Measurements from ENCODE around the gene ARL4A. TPM values are rescaled to one million over a fixed set of nuclear protein-coding genes. Genes with fewer than 3 reads are reported as not detected.

The ARL4A gene
- total RNA-seq, 4 donors from 2014 or later: 94.9 to 253 (median 143) TPM

- intact Hi-C loops (cut with DNase I; ENCODE audit: low total_unique reads): no loop called here
- TF ChIP-seq CTCF (IDR thresholded peaks at IDR 0.05) (no peak), POLR2A (IDR thresholded peaks at IDR 0.05) (no peak)
- 96 to 100% methylated on average over 1 of the region's 1 CpG for WGBS, 2 donors
- DNase-seq (ENCODE audit: low spot score in 2 of 2): no peak
- no peak overlapping the region for H3K4me3 ChIP-seq (ENCODE audit: low read depth, poor library complexity, severe bottlenecking)
Observed at GRCh38 chr7:12732428-12732827, 45.0 kb downstream of the ARL4A start.

GRCh38 chr7:12735923-12736322, 48.5 kb downstream of the ARL4A start:
- DNase-seq (ENCODE audit: low spot score in 2 of 2): no peak
- TF ChIP-seq CTCF (IDR thresholded peaks at IDR 0.05) (no peak), POLR2A (IDR thresholded peaks at IDR 0.05) (no peak)
- WGBS, 2 donors: 76 to 94% methylated on average over 3 of the region's 3 CpGs
- intact Hi-C loops (cut with DNase I; ENCODE audit: low total_unique reads): no loop called here
- H3K4me3 ChIP-seq (ENCODE audit: low read depth, poor library complexity, severe bottlenecking): no peak overlapping the region

- WGBS, 2 donors: 34 to 52% methylated on average over 1 of the region's 1 CpG
- intact Hi-C loops (cut with DNase I; ENCODE audit: low total_unique reads): no loop called here
- no peak for DNase-seq (ENCODE audit: low spot score in 2 of 2)
- H3K4me3 ChIP-seq (ENCODE audit: low read depth, poor library complexity, severe bottlenecking): no peak overlapping the region
- TF ChIP-seq POLR2A (IDR thresholded peaks at IDR 0.05): no peak
- TF ChIP-seq CTCF (IDR thresholded peaks at IDR 0.05): no peak
Observed at GRCh38 chr7:12737373-12737772, 49.9 kb downstream of the ARL4A start.

GRCh38 chr7:12737836-12738235, 50.4 kb downstream of the ARL4A start:
- TF ChIP-seq POLR2A (IDR thresholded peaks at IDR 0.05) (no peak), CTCF (IDR thresholded peaks at IDR 0.05) (no peak)
- 85 to 92% methylated on average over 2 of the region's 2 CpGs for WGBS, 2 donors
- DNase-seq (ENCODE audit: low spot score in 2 of 2): no peak
- intact Hi-C loops (cut with DNase I; ENCODE audit: low total_unique reads): no loop called here
- no peak overlapping the region for H3K4me3 ChIP-seq (ENCODE audit: low read depth, poor library complexity, severe bottlenecking)

- WGBS, 2 donors: 46 to 63% methylated on average over 2 of the region's 2 CpGs
- intact Hi-C loops (cut with DNase I; ENCODE audit: low total_unique reads): no loop called here
- no peak for DNase-seq (ENCODE audit: low spot score in 2 of 2)
- TF ChIP-seq POLR2A (IDR thresholded peaks at IDR 0.05): no peak
- TF ChIP-seq CTCF (IDR thresholded peaks at IDR 0.05): no peak
- no peak overlapping the region for H3K4me3 ChIP-seq (ENCODE audit: low read depth, poor library complexity, severe bottlenecking)
Observed at GRCh38 chr7:12738665-12739064, 51.2 kb downstream of the ARL4A start.

Other genes with a start within 250 kb of the ARL4A start
- gene SCIN, start 116.9 kb upstream of the ARL4A start, total RNA-seq: 1 to 10 TPM; 3.1 to 6.6 (median 5.8) TPM